Gastrocnemius medialis (tissue), 4 donors: Measurements from ENCODE around the gene KIAA1217.

Source experiments
- CTCF ChIP-seq, 5 experiments: fragments of 450-650 bp in 3 of 5; fragments of 200-600 bp in 2 of 5; sonication (generic) in 2 of 5; IDR thresholded peaks in 4 of 5; conservative IDR thresholded peaks in 1 of 5; 1 replicate in 4 of 5; 2 replicates in 1 of 5; pipeline ENCODE4 v1.5.1; 2016 to 2019; ENCODE audit warnings: antibody characterized with exemption in 5 of 5, mild to moderate bottlenecking in 3 of 5, moderate library complexity in 3 of 5
- POLR2A ChIP-seq, 2 donors: fragments of 450-650 bp; IDR thresholded peaks; one replicate each; pipeline ENCODE4 v1.6.1; 2017; ENCODE audit warnings: antibody characterized with exemption in 2 of 2, mild to moderate bottlenecking in 2 of 2, moderate library complexity in 2 of 2

GRCh38 chr10:24287559-24288195, 78.7 kb downstream of the KIAA1217 start:
- TF ChIP-seq CTCF (IDR thresholded peaks at IDR 0.05 in 4 of 5, conservative IDR thresholded peaks at IDR 0.05 in 1 of 5) = no peak
- no peak for TF ChIP-seq POLR2A (IDR thresholded peaks at IDR 0.05)
